Measurements from ENCODE around the gene SMKR1.
"Not testable (repeated sequence)": the region's sequence is repeated elsewhere in the genome, so short reads cannot be mapped to it uniquely, and the experiment has no call there.

DNA sequence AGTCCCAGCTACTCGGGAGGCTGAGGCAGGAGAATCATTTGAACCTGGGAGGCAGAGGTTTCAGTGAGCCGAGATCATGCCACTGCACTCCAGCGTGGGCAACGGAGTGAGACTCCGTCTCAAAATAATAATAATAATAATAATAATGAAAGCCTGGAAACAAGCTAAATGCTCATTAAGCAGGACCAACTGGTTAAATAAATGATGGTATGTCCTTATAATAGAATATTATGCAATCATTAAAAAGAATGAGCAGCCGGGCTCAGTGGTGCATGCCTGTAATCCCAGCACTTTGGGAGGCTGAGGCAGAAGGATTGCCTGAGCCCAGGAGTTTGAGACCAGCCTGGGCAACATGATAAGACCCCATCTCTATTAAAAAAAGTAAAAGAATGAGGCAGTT, 21.0 kb upstream of the SMKR1 start:
- not testable (repeated sequence) for TF ChIP-seq YY1 (IDR thresholded peaks at IDR 0.05; ENCODE audit: insufficient read depth, insufficient read length); ZNF274 (IDR thresholded peaks at IDR 0.05; ENCODE audit: low read depth, low read length)
